Stimulated activated CD4-positive, alpha-beta T cell treated with anti-CD3 and anti-CD28 coated beads, TNF-alpha, amount 100 ng/mL, for 24 hours (primary cell): ENCODE results near the gene PSG11.
"Not testable (repeated sequence)": the region's sequence is repeated elsewhere in the genome, so short reads cannot be mapped to it uniquely, and the experiment has no call there.

Source experiments
- DNase-seq, 3 experiments: peaks; one replicate each; pipeline ENCODE4 v3.0.0-alpha.2; 2020; ENCODE audit warnings: low read depth in 3 of 3

The PSG11 gene

DNA sequence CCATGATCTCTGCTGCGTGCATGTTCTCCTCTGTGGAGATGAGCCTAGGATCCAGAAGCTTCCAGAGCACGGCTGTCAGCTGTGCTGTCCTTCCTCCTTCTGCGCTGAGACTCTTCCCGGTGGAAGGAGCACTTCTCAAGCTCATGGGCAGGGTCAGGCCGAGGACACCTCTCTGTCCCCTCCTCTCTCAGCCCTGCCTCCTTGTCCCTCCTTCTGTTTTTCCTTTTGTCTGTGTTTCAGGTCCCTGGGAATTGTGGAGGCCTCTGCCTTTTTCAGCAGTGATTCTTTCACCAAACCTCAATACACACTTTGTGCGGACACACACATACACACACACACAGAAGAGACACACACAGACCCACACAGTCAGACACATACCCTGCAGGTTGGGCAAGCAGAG is at the start of gene PSG11:
Gene PSG11 (minus strand): TSS at position 101 of the 400 bp plus-strand sequence. CDS start 97 bp downstream, at position 4.
- not testable (repeated sequence) for DNase-seq

DNA sequence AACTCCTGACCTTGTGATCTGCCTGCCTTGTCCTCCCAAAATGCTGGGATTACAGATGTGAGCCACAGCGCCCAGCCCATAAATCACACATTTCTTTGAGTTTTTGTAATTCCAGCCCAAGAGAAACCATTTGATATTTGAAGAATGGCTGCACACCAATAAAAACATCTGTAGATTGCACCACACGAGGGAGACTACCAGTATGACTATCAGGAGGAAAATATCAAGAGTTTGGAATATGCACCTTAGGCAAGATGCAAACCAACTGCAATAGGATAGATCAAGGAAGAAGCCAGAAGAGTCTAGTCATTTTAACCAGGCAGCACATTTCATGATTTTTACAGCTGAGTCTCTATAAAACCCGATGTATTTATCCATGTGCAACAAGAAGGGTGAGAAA is 36.1 kb upstream of the PSG11 start:
- DNase-seq, result not testable (repeated sequence)

DNA sequence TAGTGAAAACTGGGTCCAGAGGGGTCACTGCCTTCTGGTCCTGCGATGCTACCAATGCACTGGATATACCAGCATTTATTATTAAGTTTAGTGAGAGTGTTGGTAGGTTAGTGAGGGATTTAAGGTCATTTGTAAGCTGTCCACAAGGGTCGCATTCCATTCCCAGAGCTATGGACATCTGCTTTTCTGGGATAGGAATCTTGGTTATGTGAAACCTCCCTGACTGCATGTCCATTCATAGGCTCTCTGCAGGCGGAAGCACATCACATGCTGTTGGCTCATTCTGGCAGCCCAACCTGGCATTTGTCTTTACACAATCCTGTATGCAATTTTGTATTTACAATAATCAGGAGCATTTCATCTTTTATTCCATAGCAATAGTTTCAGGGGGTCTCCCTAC is 35.1 kb upstream of the PSG11 start:
- DNase-seq, result not testable (repeated sequence)

- not testable (repeated sequence) for DNase-seq
Observed at GRCh38 chr19:43060254-43060653, 34.0 kb upstream of the PSG11 start.

DNA sequence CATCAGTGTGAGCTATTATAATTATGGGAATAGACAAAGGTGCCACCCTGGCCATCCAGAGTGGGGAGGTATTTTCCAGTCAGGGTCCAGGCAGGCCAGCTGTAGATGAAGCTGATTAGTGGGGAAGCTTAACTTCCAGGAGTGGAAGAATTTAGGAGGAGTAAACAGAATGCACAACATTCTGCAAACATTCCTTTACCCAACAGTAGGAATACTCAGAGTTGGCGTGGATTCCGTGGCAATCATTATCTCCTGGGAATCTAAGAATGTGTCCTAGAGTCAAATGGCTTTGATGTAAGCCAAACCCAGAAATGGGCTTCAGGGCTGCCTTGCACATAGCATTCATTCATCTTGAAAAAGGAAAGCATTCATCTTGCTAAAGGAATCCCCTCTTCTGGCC is 33.2 kb upstream of the PSG11 start:
- DNase-seq, result not testable (repeated sequence)

DNA sequence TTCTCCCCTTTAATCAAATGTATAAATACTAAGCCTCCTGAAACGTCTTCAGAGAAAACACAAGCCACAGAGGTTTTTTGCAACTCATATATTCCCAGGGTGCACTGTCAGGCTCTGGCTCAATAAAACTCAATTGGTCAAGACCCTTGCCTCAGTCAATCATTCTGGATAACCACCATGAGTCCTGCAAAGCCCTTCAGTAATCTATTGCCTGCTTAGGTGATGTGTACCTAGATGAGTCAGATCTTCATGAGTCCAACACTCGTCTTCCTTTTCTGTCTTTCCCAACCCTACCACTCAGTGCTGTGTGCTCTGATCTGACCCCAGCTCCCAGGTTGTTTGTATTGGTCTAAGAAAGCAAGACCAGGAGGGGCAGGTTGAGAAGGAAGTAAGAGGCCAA is 32.2 kb upstream of the PSG11 start:
- not testable (repeated sequence) for DNase-seq

- DNase-seq, result not testable (repeated sequence)
Observed at GRCh38 chr19:43047966-43048365, 21.7 kb upstream of the PSG11 start.

DNA sequence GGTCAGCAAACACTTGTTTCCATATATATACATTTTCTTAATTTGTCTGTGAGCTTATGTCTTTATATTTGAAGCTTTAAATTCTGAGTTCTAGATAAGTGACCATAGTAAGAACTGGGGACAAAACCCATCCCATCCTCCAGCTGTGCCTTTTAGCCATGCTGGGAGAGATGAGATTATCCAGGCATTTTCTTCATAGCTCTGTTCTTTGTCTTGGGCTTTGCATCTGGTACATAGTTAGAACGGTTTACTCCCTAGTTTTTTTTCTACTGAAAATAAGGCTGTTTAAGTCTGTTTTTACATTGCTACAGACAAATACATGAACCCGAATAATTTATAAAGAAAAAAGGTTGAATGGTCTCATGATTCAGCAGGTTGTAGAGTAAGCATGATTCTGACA is 20.3 kb upstream of the PSG11 start:
- DNase-seq, result not testable (repeated sequence)

- not testable (repeated sequence) for DNase-seq
Observed at GRCh38 chr19:43043492-43044180, 17.4 kb upstream of the PSG11 start.

DNA sequence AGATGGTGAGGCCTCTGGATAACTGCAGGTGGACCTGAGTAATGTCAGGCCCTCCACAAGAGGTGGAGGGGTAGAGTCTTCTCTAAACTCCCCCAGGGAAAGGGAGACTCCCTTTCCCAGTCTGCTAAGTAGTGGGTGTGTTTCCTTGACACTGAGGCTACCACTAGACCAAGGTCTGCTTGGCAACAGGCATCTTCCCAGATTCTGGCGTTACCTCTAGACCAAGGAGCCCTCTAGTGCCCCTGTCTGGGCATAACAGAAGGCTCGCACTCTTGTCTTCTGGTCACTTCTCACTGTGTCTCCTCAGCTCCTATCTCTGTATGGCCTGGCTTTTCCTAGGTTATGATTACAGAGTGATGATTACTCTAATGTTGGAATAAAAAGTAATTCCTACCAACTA is 5.4 kb upstream of the PSG11 start:
- DNase-seq, result not testable (repeated sequence)

DNA sequence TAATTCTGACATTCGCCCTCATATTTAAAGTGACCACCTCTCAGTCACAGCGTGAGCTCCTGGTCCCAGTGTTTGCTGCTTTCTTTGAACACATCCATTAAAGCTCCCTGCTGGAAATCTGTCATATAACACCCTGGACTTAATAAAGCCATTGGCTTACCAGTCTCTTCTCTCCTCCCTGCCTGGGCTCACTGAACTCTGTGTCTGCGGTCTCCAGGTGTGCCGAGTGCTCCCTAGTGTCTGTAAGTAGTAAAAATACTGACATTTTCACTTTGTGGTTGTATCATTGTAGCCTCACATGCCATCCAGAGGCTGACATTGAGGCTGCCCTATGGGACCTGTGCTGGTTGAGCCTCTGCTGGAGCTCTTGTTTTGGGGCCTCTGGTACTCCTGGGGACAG is 2.6 kb upstream of the PSG11 start:
- DNase-seq, result no peak

DNA sequence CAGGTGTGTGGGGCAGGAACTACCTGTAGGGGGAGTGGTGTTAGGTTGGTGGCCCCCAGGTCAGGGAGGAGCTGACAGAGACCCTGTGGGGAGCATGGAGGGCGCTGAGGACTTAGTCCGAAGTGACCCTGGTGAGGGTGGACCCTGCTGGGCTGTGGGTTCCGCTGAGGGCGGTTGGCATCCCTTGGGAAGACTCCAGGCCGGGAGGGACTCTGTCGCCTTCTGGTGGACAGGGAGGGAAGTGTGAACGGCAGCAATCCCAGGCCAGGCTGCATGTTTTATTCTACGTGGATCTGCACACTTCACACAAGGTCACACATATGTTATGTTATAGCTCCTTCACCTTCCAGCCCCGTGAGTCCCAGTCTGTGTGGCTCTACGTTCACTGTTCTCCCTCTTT is 1.7 kb upstream of the PSG11 start:
- DNase-seq, result not testable (repeated sequence)

DNA sequence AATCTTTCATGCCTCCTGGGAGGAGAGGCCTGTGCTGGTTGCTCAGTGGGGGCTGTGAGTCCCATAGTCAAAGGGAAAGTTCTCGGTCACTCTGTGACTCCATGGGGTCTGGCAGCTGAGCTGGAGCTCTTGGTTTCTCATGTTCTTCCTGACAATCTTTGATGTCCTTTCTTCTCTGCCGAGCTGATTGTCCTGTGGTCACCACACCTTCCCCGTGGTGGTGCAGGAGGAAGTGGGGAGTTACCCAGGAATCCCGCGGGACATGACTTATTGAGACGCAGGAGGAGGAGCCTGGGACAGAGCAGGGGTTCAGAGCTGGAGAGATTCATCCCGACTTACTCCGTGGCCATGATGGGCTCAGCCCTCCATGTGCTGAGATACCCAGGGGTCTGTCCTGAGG is 792 bp upstream of the PSG11 start:
- not testable (repeated sequence) for DNase-seq

DNA sequence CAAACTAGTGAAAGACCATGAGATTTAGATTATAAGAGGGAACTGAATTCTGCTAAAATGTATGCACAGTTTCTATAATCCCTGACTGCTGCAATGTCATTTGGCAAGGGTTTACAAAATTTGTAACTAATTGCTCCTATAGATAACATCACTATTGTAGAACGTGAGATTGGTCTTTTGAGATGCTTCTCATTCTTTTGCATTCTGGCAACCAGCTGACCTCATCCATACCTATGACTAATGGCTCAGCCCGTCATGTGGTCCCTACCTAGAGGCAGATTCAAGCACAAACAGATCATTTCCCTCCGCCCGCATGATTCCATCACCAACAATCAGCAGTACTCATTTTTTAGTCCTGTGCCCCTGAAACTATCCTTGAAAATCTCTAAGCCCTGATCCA is 4.2 kb downstream of the PSG11 start:
- not testable (repeated sequence) for DNase-seq

GRCh38 chr19:43021629-43022028 is 4.6 kb downstream of the PSG11 start:
- not testable (repeated sequence) for DNase-seq

GRCh38 chr19:43019588-43019987 is 6.7 kb downstream of the PSG11 start:
- DNase-seq, result not testable (repeated sequence)

DNA sequence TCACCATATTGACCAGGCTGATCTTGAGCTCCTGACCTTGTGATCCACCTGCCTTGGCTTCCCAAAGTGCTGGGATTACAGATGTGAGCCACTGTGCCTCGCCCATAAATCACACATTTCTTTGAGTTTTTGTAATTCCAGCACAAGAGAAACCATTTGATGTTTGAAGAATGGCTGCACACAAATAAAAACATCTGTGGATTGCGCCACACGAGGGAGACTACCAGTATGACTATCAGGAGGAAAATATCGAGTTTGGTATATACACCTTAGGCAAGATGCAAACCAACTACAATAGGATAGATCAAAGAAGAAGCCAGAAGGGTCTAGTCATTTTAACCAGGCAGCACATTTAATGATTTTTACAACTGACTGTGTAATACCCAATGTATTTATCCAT is 20.4 kb downstream of the PSG11 start:
- DNase-seq, result not testable (repeated sequence)

- not testable (repeated sequence) for DNase-seq
Observed at GRCh38 chr19:43004846-43005245, 21.4 kb downstream of the PSG11 start.

DNA sequence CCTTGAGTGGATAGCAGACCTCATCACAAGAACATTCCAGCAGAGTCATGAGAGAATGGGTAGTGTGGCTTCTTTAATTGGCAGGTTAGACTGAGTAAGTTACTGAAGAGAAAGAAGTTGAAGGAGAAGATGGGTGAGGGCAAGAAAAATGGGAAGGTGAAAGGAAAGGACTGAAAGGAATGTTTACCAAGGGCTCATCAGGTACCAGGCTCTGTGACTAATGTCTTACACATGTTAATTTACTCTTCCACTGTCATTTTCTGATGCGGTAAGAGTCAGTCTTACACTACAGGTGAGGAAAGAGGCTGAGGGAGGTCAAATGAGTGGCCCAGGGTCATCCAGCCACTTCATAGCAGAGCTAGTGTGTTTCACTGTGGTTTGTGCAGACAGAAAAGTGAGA is 22.6 kb downstream of the PSG11 start:
- DNase-seq, result not testable (repeated sequence)

GRCh38 chr19:43002948-43003347 is 23.3 kb downstream of the PSG11 start:
- DNase-seq, result not testable (repeated sequence)

- DNase-seq, result not testable (repeated sequence)
Observed at GRCh38 chr19:42996161-42996560, 30.1 kb downstream of the PSG11 start.

GRCh38 chr19:42992029-42992604 is 34.2 kb downstream of the PSG11 start:
- DNase-seq, result not testable (repeated sequence)

- no peak for DNase-seq
Observed at GRCh38 chr19:42989851-42990250, 36.4 kb downstream of the PSG11 start.
